Measurements from ENCODE around the gene RAB5A. TPM values are rescaled to one million over a fixed set of nuclear protein-coding genes. Genes with fewer than 3 reads are reported as not detected.

RAB5A gene
- total and polyA plus RNA-seq, 10 of the 15 experiments (the other 5 are each of a cell fraction or from before 2014, with no cell fraction given) = 15.8 to 44.3 (median 29.1) TPM

GRCh38 chr3:20012164-20012563 is 65.3 kb downstream of the RAB5A start, which contains the start of gene PP2D1:
PP2D1 (minus strand) TSS chr3:20012264; CDS start chr3:20012072, 192 bp downstream.
- RAD21 ChIA-PET (ENCODE audit: unreplicated experiment) = no interaction called here
- H3K27me3 ChIP-seq (replicated peaks in 1 of 2; ENCODE audit: control insufficient read depth in 2 of 2, insufficient read depth in 2 of 2, low read length in 1 of 2) = no peaks in the 10 kb centered on the region
- 49% methylated on average over 4 of the region's 4 CpGs for WGBS (ENCODE audit: insufficient coverage, insufficient replicate concordance, low lambda C conversion rate, missing lambda C conversion rate)
- intact Hi-C loops (cut with micrococcal nuclease; ENCODE audit: unreplicated experiment) (no loop called here), in situ Hi-C loops (cut with MboI) (no loop called here)
- H3K79me2 ChIP-seq (ENCODE audit: control insufficient read depth, insufficient read depth, low read length) = no peaks in the 10 kb centered on the region
- no peak within 1 kb of the TSS for H3K27ac ChIP-seq (ENCODE audit: control insufficient read depth, insufficient read depth)
- H3K9me3 ChIP-seq (replicated peaks; ENCODE audit: control insufficient read depth, insufficient read depth, low read length) = no peaks in the 10 kb centered on the region
- no TSS peak for BruUV-seq (replicated peaks)
- FAIRE-seq = no peak
- DNase-seq (ENCODE audit: low read depth, low spot score) = no peak
- no peak for TF ChIP-seq ZNF592 (IDR thresholded peaks at IDR 0.05)
- TF ChIP-seq IRF4 (IDR thresholded peaks at IDR 0.05; ENCODE audit: low read depth, low read length) = no peak
- TF ChIP-seq BMI1 (IDR thresholded peaks at IDR 0.05; ENCODE audit: borderline replicate concordance) = no peak
- TF ChIP-seq ZSCAN29 (IDR thresholded peaks at IDR 0.05) = no peak
- TF ChIP-seq IKZF2 (IDR thresholded peaks at IDR 0.05) = no peak
- ATAC-seq = no peak
- no peaks in the 10 kb centered on the region for H3K4me1 ChIP-seq (ENCODE audit: control insufficient read depth, insufficient read depth, low read length)
- no peak within 1 kb of the TSS for H3K4me3 ChIP-seq
- POLR2A ChIA-PET = no interaction called here
- CTCF ChIA-PET = interaction anchor here (1.7 kb wide), 1 partner anchor 126 kb away, joined by 3 read pairs; no protein-coding TSS in a partner anchor
- H2AFZ ChIP-seq (ENCODE audit: control insufficient read depth, low read depth, low read length) = no peak within 1 kb of the TSS
- SMC1A ChIA-PET (ENCODE audit: uncharacterized antibody, unreplicated experiment) = no interaction called here
- H4K20me1 ChIP-seq (ENCODE audit: control insufficient read depth, insufficient read depth) = no peaks in the 10 kb centered on the region
- no peaks in the 10 kb centered on the region for H3K36me3 ChIP-seq (ENCODE audit: control insufficient read depth in 2 of 2, insufficient read depth in 2 of 2, low read length in 1 of 2)
- H3K4me2 ChIP-seq (ENCODE audit: control insufficient read depth, insufficient read depth) = no peak within 1 kb of the TSS
- no peak within 1 kb of the TSS for H3K9ac ChIP-seq (ENCODE audit: control insufficient read depth, insufficient read depth, low read length)
